Measurements from ENCODE around the gene PRKN. TPM values are rescaled to one million over a fixed set of nuclear protein-coding genes. Genes with fewer than 3 reads are reported as not detected.

PRKN gene
- total and polyA plus RNA-seq, 9 of the 15 experiments (the other 6 are each of a cell fraction or from before 2014, with no cell fraction given): 0.03 to 0.96 (median 0.15) TPM; not detected in 2

GRCh38 chr6:161342039-161342438, 1385.5 kb downstream of the PRKN start (continued):
- no peak for TF ChIP-seq ZMIZ1 (IDR thresholded peaks at IDR 0.05; ENCODE audit: low read depth in 2 of 2, low read length in 2 of 2)

GRCh38 chr6:161341638-161342037, 1385.9 kb downstream of the PRKN start:
- Histone ChIP-seq H3K79me2 (ENCODE audit: control insufficient read depth, insufficient read depth, low read length) (no peaks in the 10 kb centered on the region), H3K27me3 (ENCODE audit: control insufficient read depth in 2 of 2, insufficient read depth in 2 of 2, low read length in 2 of 2) (no peaks in the 10 kb centered on the region; a peak in 1 of 5 replicates), H3K4me2 (ENCODE audit: insufficient read depth, low read length) (no peak overlapping the region), H3K4me1 (replicated peaks in 1 of 2; ENCODE audit: control insufficient read depth in 2 of 2, insufficient read depth in 2 of 2, low read length in 2 of 2) (peaks cover 0 to 3% of the 10 kb centered on the region in 2 experiments; a peak in 1 of 5 replicates), H3K27ac (ENCODE audit: extremely low read depth, low read depth, low read length) (no peak overlapping the region), H3K4me3 (no peak overlapping the region), H4K20me1 (replicated peaks; ENCODE audit: control insufficient read depth, insufficient read depth, low read length) (no peaks in the 10 kb centered on the region), H3K9ac (ENCODE audit: insufficient read depth in 1 of 2, low read depth in 2 of 2, low read length in 2 of 2) (no peak overlapping the region), H3K9me3 (replicated peaks; ENCODE audit: control insufficient read depth, insufficient read depth, low read depth, low read length) (no peaks in the 10 kb centered on the region), H3K36me3 (ENCODE audit: control insufficient read depth, insufficient read depth, low read length) (no peaks in the 10 kb centered on the region), H3K9me1 (ENCODE audit: control insufficient read depth, insufficient read depth, low read length) (no peaks in the 10 kb centered on the region), H2AFZ (ENCODE audit: low read depth, low read length) (peak overlapping the region; percentile 23)
- ATAC-seq (no peak), DNase-seq (ENCODE audit: extremely low read depth in 1 of 4, low spot score in 3 of 4) (no peak), FAIRE-seq (no peak)
- ChIA-PET POLR2A (no interaction called here), CTCF (ENCODE audit: low intra/inter-chr PET ratio) (no interaction called here)
- in situ Hi-C loops (cut with MboI) (no loop called here), intact Hi-C loops (cut with micrococcal nuclease) (no loop called here)
- no TSS peak for BruUV-seq (replicated peaks)
- 42% methylated on average over 4 of the region's 4 CpGs for WGBS (ENCODE audit: insufficient coverage, low coverage, missing lambda C conversion rate)
- TF ChIP-seq IRF1 (CRISPR knock-in tag; IDR thresholded peaks at IDR 0.05; ENCODE audit: borderline replicate concordance) (no peak), RFX5 (IDR thresholded peaks at IDR 0.05; ENCODE audit: low read depth, low read length) (no peak), ZBTB43 (CRISPR knock-in tag; IDR thresholded peaks at IDR 0.05) (no peak), ZNF395 (CRISPR knock-in tag; IDR thresholded peaks at IDR 0.05) (no peak), CUX1 (CRISPR knock-in tag; IDR thresholded peaks at IDR 0.05) (no peak), RBM22 (IDR thresholded peaks at IDR 0.05; ENCODE audit: low read depth, low read length, poor library complexity, severe bottlenecking) (no peak)
